Stimulated activated CD4-positive, alpha-beta T cell treated with anti-CD3 and anti-CD28 coated beads, Interleukin-1b, Interleukin-23, amount 100 ng/mL, for 1 hour (primary cell): ENCODE data around the gene ADAM29.
"Not testable (repeated sequence)": the region's sequence is repeated elsewhere in the genome, so short reads cannot be mapped to it uniquely, and the experiment has no call there.

Experiments
- DNase-seq, 2 donors: peaks; one replicate each; pipeline ENCODE4 v3.0.0-alpha.2; 2020; ENCODE audit warnings: low read depth in 2 of 2

The ADAM29 gene

DNA sequence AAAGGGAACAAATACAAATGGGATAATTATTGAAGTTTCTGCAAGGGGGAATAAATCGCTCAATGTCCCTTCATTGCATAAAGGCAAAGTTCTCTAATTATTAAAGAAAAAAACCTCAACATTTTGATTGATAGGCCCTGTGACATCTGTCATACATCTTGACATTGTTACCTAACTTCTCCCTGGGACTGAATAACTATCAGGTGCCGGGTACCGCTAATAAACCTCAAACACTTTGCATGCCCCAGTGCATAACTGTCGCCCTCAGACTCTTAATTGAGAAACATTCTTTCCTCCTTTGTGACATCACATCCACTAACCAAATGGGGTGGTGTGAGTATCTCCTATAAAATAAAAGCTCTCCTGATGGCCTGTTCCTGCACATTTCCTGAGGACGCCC is at the start of gene ADAM29:
ADAM29 (plus strand) TSS at position 301 of the 400 bp plus-strand sequence. CDS start 57,168 bp downstream, outside the sequence.
- no peak for DNase-seq

- DNase-seq = no peak
Measured at GRCh38 chr4:174869339-174869738, 48.8 kb upstream of the ADAM29 start.

- no peak for DNase-seq
Measured at GRCh38 chr4:174870311-174870710, 47.8 kb upstream of the ADAM29 start.

DNA sequence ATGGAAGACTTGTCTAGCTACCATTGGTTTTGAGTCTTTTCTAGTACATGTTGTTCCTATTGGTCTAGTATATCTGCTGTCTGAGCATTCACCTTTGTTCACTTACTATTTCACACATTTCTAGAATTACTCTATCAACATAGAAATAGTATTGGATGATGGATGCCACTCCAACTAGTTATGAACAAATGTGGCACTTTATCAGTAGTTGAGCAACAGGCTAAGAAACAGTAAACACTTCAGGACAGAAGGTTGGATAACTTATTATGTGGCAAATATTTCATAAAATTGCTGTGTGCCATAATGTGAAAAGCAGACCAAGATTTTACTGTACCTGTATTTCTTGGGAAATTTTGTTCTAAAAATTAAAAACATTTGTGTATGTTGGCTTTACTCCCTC is 46.8 kb upstream of the ADAM29 start:
- DNase-seq = no peak

- DNase-seq = not testable (repeated sequence)
Measured at GRCh38 chr4:174873146-174873545, 45.0 kb upstream of the ADAM29 start.

DNA sequence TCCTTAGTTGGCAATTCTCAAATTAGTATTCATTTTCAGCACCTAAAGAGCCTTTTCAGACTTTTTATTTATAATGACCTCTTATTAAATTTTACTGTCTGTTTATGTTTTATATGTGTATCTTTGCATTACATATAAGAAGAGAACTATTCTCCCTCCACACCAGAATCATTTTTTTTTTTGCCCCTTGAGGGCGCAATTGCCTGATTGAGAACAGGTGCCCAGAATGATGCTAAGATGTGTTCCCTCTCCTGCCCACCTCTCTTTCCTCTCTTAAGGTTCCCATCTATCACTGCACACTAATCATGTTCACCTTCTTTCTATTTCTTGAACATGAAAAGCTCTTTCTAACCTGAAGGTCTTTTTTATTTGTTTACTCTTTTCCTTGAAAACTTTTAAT is 44.2 kb upstream of the ADAM29 start:
- no peak for DNase-seq

- DNase-seq = no peak
Measured at GRCh38 chr4:174874898-174875297, 43.3 kb upstream of the ADAM29 start.

GRCh38 chr4:174880001-174880400 is 38.2 kb upstream of the ADAM29 start:
- no peak for DNase-seq

GRCh38 chr4:174882317-174882992 is 35.7 kb upstream of the ADAM29 start:
- no peak for DNase-seq

DNA sequence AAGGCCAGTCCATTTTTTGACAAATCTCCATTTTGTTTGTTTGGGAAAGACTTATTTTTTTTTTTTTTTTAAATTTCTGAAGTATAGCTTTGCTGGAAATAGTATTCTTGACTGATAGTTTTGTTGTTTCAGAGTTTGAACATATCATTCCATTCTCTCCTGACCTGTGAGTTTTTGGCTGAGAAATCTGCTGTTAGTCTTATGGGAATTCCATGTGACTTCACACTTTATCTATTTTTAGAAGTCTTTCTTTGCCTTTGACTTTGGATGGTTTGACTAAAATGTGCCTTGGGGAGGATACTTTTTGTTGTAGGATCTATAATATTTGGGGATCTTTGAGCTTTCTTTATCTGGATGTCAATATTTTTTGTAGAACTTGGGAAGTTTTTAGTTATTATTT is 10.7 kb upstream of the ADAM29 start:
- no peak for DNase-seq

GRCh38 chr4:174910271-174910670 is 7.9 kb upstream of the ADAM29 start:
- no peak for DNase-seq

DNA sequence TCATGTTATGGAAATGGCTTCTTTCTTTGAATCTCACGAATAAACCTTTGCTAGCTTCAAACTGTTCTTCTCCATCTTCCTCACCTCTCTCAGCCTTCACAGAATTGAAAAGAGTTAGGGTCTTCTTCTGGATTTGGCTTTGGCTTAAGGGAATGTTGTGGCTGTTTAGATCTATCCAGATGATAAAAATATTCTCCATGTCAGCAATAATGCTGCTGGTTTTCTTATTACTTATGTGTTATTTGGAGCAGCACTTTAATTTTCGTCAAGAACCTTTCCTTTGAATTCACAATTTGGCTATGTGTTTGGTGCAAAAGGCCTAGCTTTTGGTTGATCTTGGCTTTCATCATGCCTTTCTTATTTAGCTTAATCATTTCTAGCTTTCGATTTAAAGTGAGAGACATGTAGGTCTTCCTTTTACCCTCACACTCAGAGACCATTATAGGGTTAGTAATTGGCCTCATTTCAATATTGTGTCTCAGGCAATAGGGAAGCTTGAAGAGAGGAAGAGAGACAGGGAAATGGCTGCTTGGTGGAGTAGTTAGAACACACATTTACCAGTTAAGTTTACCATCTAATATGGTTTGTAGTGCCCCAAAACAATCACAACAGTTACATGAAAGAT is 5.1 kb upstream of the ADAM29 start:
- no peak for DNase-seq

- no peak for DNase-seq
Measured at GRCh38 chr4:174919886-174920423, 1.8 kb downstream of the ADAM29 start.

DNA sequence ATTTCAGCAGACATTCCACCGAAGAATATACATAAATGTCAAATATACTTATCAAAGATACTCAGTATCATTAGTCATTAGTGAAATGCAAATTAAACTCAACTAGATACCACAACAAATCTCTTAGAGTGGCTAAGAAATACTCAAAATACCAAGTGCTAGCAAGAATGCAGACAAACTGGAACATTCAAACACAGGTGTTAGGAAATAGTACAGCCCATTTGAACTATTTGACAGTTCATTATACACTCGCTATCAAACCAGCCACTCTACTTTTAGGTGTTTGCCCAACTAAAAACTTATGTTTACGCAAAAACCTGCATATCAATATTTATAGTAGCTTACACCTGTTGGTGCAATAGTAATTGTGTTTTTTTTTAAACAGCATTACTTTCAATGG is 8.8 kb downstream of the ADAM29 start:
- no peak for DNase-seq

- DNase-seq = no peak
Measured at GRCh38 chr4:174928174-174928573, 10.0 kb downstream of the ADAM29 start.

DNA sequence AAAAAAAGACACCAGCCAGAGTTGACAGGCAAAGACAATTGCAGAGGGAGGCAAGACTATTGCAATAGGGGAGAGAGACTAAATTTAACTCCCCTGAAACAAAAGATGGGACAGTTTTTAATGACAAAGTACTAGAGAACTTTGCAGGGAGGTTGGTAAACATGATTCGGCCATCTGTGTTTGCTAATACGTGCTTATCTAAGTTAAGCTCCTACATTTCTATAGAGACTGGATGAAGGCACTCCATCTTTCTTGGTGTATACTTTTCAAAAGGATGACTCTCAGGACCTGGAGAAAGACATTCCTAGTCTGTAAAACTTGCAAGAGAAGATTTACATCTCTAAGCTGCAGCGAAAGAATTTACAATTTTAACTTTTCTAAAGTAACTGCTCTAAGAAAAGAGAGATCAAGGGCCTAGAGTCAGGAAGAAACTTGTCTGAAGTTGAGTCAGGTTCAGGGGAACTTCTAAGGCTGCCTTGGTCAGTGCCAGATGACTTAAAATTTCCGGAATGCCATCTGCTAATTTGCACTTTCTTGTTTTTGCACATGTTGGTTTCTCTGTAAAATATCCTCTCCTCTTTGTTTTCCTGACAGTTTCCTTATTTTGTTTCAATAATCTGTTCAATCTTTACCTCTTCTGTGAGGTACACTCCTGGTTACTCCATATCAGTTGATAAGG is 10.6 kb downstream of the ADAM29 start:
- DNase-seq = no peak

DNA sequence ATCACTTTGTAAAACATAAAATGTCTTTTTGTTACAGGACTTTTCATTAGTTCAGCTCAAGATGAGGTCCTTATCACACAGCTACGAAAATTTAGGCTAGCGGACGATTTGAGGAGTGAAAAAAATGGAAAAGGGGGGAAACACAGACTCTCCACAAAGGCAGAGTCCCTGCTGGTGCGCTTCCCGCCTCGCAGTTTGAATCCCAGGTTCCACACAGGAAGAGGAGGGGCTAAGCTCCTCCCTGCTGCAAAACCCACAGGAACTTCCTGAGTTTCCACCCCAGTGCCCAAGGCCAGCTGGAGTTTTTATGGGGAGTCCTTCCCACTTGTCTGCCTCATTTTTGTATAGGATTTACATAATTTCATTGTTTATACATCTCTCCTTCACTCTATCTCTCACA is 11.2 kb downstream of the ADAM29 start:
- DNase-seq = no peak

DNA sequence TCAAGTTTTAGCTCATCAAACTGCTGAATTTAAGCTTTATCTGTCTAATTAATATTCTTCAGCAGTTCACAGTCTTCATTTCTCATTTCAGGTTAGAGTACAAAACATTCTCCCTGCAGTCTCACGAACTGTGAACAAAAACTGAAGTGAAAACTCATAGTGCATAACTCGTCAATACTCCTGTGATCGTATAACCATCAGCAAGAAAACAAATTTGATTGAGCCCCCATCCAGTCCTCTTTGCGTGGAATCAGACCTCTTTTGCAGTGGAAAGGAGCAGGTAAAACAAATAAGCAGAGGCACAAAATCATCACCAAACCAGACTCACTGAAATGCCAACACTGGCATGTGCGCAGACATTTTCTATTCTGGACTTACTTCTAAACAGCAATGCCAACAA is 12.7 kb downstream of the ADAM29 start:
- no peak for DNase-seq

- DNase-seq = no peak
Measured at GRCh38 chr4:174933083-174933482, 14.9 kb downstream of the ADAM29 start.

DNA sequence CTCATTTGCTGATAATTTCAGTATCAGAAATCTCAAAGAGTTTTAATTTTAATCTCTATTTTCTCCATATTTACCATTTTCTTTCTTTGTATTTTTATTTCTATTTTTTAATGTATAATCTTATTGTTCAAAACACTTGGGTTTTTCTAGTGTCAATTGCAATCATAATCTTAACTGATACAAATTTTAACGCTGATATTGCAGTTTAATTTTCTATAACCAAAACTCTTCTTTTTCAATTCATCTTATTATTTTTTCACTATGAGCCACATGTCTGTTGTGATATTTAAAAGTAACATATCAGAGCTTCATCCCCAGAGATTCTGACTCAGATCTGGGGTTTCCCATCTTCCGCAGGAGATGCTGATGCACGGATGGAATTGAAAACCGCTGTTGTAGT is 16.2 kb downstream of the ADAM29 start:
- no peak for DNase-seq

DNA sequence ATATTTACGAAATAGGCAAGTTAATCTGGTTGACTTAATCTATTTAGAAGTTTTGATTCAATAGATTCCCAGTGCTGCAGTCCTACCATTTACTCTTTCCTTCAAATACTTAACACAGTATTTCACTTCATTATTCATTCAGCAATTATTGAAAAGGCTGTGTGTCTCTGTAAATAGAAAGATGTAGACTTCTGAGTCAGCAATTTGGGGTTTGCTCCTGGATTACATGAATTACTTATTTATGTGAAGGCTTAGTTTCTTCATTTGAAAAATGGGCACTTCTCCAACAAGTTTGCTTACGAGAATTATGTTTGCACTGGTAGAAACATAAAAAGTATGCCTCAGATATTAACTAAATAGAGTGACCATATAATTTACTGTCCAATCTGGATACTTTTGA is 17.4 kb downstream of the ADAM29 start:
- DNase-seq = no peak

GRCh38 chr4:174940002-174940401 is 21.8 kb downstream of the ADAM29 start:
- no peak for DNase-seq

- no peak for DNase-seq
Measured at GRCh38 chr4:174946246-174946645, 28.1 kb downstream of the ADAM29 start.
